ENCODE results near the gene FOXP1. TPM values are rescaled to one million over a fixed set of nuclear protein-coding genes. Genes with fewer than 3 reads are reported as not detected.

The FOXP1 gene
- total and polyA plus RNA-seq, 9 of the 15 experiments (the other 6 are each of a cell fraction or from before 2014, with no cell fraction given): 7.7 to 34.5 (median 13.7) TPM

DNA sequence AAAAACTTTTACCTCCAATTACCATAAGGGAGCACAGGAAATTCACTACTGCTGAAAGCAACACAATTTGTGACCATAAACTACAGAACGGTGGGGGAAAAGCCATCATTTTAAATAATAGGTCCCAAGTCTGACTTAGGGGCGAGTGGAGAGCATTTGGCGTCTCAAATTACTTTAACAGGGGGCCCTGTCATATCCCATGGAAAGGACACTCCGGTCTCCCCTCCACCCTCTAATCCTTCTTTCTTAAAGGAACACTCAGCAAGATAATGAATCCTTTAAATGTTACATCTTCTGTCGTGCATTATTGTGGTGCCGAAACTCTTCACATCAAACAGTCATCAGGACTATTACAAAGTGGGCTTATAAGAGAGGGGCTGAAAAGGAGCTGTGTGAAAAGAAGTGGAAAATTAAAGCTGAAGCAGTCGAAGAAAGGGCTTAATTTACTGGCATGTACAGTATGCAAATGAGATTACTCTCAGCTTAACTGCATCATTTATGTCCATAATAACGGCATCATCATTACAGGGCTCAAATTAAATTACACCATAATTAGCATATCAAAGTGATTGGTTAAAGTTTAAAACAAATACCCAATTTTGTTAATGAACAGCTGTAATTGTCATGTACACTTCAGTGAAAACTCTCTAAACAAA is 342.2 kb downstream of the FOXP1 start:
- WGBS (ENCODE audit: insufficient coverage, low coverage, missing lambda C conversion rate): 47% methylated on average over 8 of the region's 8 CpGs
- Histone ChIP-seq H3K9me3 (replicated peaks; ENCODE audit: control insufficient read depth, insufficient read depth, low read depth, low read length) (no peaks in the 10 kb centered on the region), H3K9ac (ENCODE audit: insufficient read depth in 1 of 2, low read depth in 2 of 2, low read length in 2 of 2) (no peak overlapping the region), H4K20me1 (replicated peaks; ENCODE audit: control insufficient read depth, insufficient read depth, low read length) (no peaks in the 10 kb centered on the region), H3K4me1 (replicated peaks in 1 of 2; ENCODE audit: control insufficient read depth in 2 of 2, insufficient read depth in 2 of 2, low read length in 2 of 2) (peaks cover 4 to 23% of the 10 kb centered on the region in 2 experiments; a peak in 3 of 5 replicates), H2AFZ (ENCODE audit: low read depth, low read length) (no peak overlapping the region), H3K4me2 (ENCODE audit: insufficient read depth, low read length) (no peak overlapping the region), H3K4me3 (no peak overlapping the region), H3K9me1 (ENCODE audit: control insufficient read depth, insufficient read depth, low read length) (no peaks in the 10 kb centered on the region), H3K79me2 (ENCODE audit: control insufficient read depth, insufficient read depth, low read length) (no peaks in the 10 kb centered on the region), H3K36me3 (ENCODE audit: control insufficient read depth, insufficient read depth, low read length) (no peaks in the 10 kb centered on the region), H3K27me3 (ENCODE audit: control insufficient read depth in 2 of 2, insufficient read depth in 2 of 2, low read length in 2 of 2) (no peaks in the 10 kb centered on the region), H3K27ac (ENCODE audit: extremely low read depth, low read depth, low read length) (no peak overlapping the region)
- intact Hi-C loops (cut with micrococcal nuclease): loop anchor here (10.0 kb wide), 1 partner anchor 153 kb away; no protein-coding TSS in a partner anchor
- ATAC-seq (no peak), FAIRE-seq (no peak), DNase-seq (ENCODE audit: extremely low read depth in 1 of 4, low spot score in 3 of 4) (no peak)
- in situ Hi-C loops (cut with MboI): no loop called here
- POLR2A ChIA-PET: interaction anchor here (0.9 kb wide), 1 partner anchor 10 kb away, joined by 3 read pairs; no protein-coding TSS in a partner anchor
- BruUV-seq (replicated peaks): no TSS peak
- CTCF ChIA-PET (ENCODE audit: low intra/inter-chr PET ratio): no interaction called here
- TF ChIP-seq, protein P1, sequence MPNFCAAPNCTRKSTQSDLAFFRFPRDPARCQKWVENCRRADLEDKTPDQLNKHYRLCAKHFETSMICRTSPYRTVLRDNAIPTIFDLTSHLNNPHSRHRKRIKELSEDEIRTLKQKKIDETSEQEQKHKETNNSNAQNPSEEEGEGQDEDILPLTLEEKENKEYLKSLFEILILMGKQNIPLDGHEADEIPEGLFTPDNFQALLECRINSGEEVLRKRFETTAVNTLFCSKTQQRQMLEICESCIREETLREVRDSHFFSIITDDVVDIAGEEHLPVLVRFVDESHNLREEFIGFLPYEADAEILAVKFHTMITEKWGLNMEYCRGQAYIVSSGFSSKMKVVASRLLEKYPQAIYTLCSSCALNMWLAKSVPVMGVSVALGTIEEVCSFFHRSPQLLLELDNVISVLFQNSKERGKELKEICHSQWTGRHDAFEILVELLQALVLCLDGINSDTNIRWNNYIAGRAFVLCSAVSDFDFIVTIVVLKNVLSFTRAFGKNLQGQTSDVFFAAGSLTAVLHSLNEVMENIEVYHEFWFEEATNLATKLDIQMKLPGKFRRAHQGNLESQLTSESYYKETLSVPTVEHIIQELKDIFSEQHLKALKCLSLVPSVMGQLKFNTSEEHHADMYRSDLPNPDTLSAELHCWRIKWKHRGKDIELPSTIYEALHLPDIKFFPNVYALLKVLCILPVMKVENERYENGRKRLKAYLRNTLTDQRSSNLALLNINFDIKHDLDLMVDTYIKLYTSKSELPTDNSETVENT (CRISPR knock-in tag; IDR thresholded peaks at IDR 0.05): no peak
- no peak for TF ChIP-seq ZNF445 (CRISPR knock-in tag; IDR thresholded peaks at IDR 0.05; ENCODE audit: low read depth)
- no peak for TF ChIP-seq ZFX (CRISPR knock-in tag; IDR thresholded peaks at IDR 0.05)
- TF ChIP-seq MTA1 (IDR thresholded peaks at IDR 0.05; ENCODE audit: borderline replicate concordance): no peak
- TF ChIP-seq NR3C1 (CRISPR knock-in tag; IDR thresholded peaks at IDR 0.05): no peak
- no peak for TF ChIP-seq TEAD1 (CRISPR knock-in tag; IDR thresholded peaks at IDR 0.05)
- TF ChIP-seq ZNF124 (CRISPR knock-in tag; IDR thresholded peaks at IDR 0.05): no peak
- TF ChIP-seq, protein P2, sequence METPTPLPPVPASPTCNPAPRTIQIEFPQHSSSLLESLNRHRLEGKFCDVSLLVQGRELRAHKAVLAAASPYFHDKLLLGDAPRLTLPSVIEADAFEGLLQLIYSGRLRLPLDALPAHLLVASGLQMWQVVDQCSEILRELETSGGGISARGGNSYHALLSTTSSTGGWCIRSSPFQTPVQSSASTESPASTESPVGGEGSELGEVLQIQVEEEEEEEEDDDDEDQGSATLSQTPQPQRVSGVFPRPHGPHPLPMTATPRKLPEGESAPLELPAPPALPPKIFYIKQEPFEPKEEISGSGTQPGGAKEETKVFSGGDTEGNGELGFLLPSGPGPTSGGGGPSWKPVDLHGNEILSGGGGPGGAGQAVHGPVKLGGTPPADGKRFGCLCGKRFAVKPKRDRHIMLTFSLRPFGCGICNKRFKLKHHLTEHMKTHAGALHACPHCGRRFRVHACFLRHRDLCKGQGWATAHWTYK (CRISPR knock-in tag; IDR thresholded peaks at IDR 0.05): no peak
- TF ChIP-seq, protein P3, sequence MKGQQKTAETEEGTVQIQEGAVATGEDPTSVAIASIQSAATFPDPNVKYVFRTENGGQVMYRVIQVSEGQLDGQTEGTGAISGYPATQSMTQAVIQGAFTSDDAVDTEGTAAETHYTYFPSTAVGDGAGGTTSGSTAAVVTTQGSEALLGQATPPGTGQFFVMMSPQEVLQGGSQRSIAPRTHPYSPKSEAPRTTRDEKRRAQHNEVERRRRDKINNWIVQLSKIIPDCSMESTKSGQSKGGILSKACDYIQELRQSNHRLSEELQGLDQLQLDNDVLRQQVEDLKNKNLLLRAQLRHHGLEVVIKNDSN (CRISPR knock-in tag; IDR thresholded peaks at IDR 0.05): no peak
- TF ChIP-seq NFYB (IDR thresholded peaks at IDR 0.05; ENCODE audit: extremely low read depth, insufficient read length): no peak
- no peak for TF ChIP-seq NCOR1 (IDR thresholded peaks at IDR 0.05)
- TF ChIP-seq, protein P4, sequence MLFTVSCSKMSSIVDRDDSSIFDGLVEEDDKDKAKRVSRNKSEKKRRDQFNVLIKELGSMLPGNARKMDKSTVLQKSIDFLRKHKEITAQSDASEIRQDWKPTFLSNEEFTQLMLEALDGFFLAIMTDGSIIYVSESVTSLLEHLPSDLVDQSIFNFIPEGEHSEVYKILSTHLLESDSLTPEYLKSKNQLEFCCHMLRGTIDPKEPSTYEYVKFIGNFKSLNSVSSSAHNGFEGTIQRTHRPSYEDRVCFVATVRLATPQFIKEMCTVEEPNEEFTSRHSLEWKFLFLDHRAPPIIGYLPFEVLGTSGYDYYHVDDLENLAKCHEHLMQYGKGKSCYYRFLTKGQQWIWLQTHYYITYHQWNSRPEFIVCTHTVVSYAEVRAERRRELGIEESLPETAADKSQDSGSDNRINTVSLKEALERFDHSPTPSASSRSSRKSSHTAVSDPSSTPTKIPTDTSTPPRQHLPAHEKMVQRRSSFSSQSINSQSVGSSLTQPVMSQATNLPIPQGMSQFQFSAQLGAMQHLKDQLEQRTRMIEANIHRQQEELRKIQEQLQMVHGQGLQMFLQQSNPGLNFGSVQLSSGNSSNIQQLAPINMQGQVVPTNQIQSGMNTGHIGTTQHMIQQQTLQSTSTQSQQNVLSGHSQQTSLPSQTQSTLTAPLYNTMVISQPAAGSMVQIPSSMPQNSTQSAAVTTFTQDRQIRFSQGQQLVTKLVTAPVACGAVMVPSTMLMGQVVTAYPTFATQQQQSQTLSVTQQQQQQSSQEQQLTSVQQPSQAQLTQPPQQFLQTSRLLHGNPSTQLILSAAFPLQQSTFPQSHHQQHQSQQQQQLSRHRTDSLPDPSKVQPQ (CRISPR knock-in tag; IDR thresholded peaks at IDR 0.05; ENCODE audit: borderline replicate concordance): no peak
- TF ChIP-seq SRSF3 (IDR thresholded peaks at IDR 0.05; ENCODE audit: insufficient read depth, low read length): no peak
- TF ChIP-seq ZNF444 (CRISPR knock-in tag; IDR thresholded peaks at IDR 0.05): no peak
- TF ChIP-seq HNRNPK (IDR thresholded peaks at IDR 0.05; ENCODE audit: low read depth, low read length, poor library complexity, severe bottlenecking): no peak
- TF ChIP-seq NFATC3 (IDR thresholded peaks at IDR 0.05): no peak
